HEK293 (cell line): ENCODE results near the gene ST8SIA3.

ENCODE experiments used
- CTCF ChIA-PET: fragments of 350-600 bp; formaldehyde crosslinking; extraction: SDS; loops from one replicate; lab custom pipeline; 2021; ENCODE audit warnings: antibody characterized with exemption; lab: Yijun Ruan, JAX
- POLR2A ChIA-PET: fragments of 300-600 bp; formaldehyde crosslinking; extraction: SDS; loops from one replicate; lab custom pipeline; 2020; ENCODE audit warnings: antibody characterized with exemption, inconsistent platforms; lab: Yijun Ruan, JAX
- H3K27ac ChIP-seq: fragments of 200-500 bp; sonication (Bioruptor generic); 2 replicates; pipeline ENCODE4 v1.5.1; 2014; ENCODE audit warnings: low read depth, low read length, control low read depth, inconsistent platforms; ENCODE audit errors: extremely low read depth
- H3K36me3 ChIP-seq, 2 experiments: fragments of 200-500 bp in 1 of 2; sonication (Bioruptor generic) in 1 of 2; 1 replicate in 1 of 2; 2 replicates in 1 of 2; pipeline ENCODE4 v1.5.1; 2014 to 2017; ENCODE audit warnings: inconsistent platforms in 2 of 2, low read length in 2 of 2; ENCODE audit not compliant: control insufficient read depth in 2 of 2, insufficient read depth in 1 of 2
- H3K4me1 ChIP-seq: fragments of 200-500 bp; sonication (Bioruptor generic); 2 replicates; pipeline ENCODE4 v1.5.1; 2014; ENCODE audit warnings: mild to moderate bottlenecking, low read length, inconsistent platforms; ENCODE audit not compliant: control insufficient read depth, insufficient read depth
- H3K4me3 ChIP-seq: 2 replicates; pipeline ENCODE4 v1.5.1; 2011; ENCODE audit warnings: low read depth, mild to moderate bottlenecking, control low read depth, low read length, moderate library complexity
- H3K9me3 ChIP-seq: fragments of 200-500 bp; sonication (Bioruptor generic); 2 replicates; pipeline ENCODE4 v1.5.1; 2014; ENCODE audit warnings: low read depth, low read length, inconsistent platforms; ENCODE audit not compliant: control insufficient read depth, insufficient read depth
- HOXC10 ChIP-seq: sonication (generic); formaldehyde crosslinking; IDR thresholded peaks from 2 replicates; pipeline ENCODE4 v1.8.1; 2023; ENCODE audit warnings: mild to moderate bottlenecking, missing genetic modification reagents
- KLF7 ChIP-seq: fragments of 450-650 bp; formaldehyde crosslinking; IDR thresholded peaks from 2 replicates; pipeline ENCODE4 v1.5.1; 2016; ENCODE audit warnings: missing biosample characterization, missing genetic modification characterization, borderline replicate concordance
- SP3 ChIP-seq: fragments of 450-650 bp; formaldehyde crosslinking; IDR thresholded peaks from 2 replicates; pipeline ENCODE4 v1.5.1; 2016; ENCODE audit warnings: missing biosample characterization, missing genetic modification characterization
- SP7 ChIP-seq: fragments of 450-650 bp; formaldehyde crosslinking; IDR thresholded peaks from 2 replicates; pipeline ENCODE4 v1.5.1; 2016; ENCODE audit warnings: missing biosample characterization, missing genetic modification characterization
- YY1 ChIP-seq: fragments of 450-650 bp; formaldehyde crosslinking; IDR thresholded peaks from 2 replicates; pipeline ENCODE4 v1.5.1; 2018; ENCODE audit warnings: missing biosample characterization, missing genetic modification characterization
- ZBTB48 ChIP-seq: fragments of 450-650 bp; formaldehyde crosslinking; IDR thresholded peaks from 2 replicates; pipeline ENCODE4 v1.5.1; 2016; ENCODE audit warnings: missing biosample characterization, missing genetic modification characterization
- ZIC2 ChIP-seq: fragments of 450-650 bp; formaldehyde crosslinking; IDR thresholded peaks from 2 replicates; pipeline ENCODE4 v1.5.1; 2016; ENCODE audit warnings: missing biosample characterization, missing genetic modification characterization
- ZNF140 ChIP-seq: fragments of 450-650 bp; formaldehyde crosslinking; IDR thresholded peaks from 2 replicates; pipeline ENCODE4 v1.5.1; 2016; ENCODE audit warnings: missing biosample characterization, missing genetic modification characterization
- ZNF48 ChIP-seq: fragments of 450-650 bp; formaldehyde crosslinking; IDR thresholded peaks from 2 replicates; pipeline ENCODE4 v1.5.1; 2016; ENCODE audit warnings: missing biosample characterization, missing genetic modification characterization
- ZNF510 ChIP-seq: fragments of 450-650 bp; formaldehyde crosslinking; IDR thresholded peaks from 2 replicates; pipeline ENCODE4 v1.5.1; 2018; ENCODE audit warnings: mild to moderate bottlenecking, missing genetic modification characterization, missing biosample characterization; ENCODE audit not compliant: insufficient replicate concordance
- ZNF514 ChIP-seq: fragments of 450-650 bp; formaldehyde crosslinking; IDR thresholded peaks from 2 replicates; pipeline ENCODE4 v1.5.1; 2016; ENCODE audit warnings: missing biosample characterization, missing genetic modification characterization
- ZNF530 ChIP-seq: fragments of 450-650 bp; formaldehyde crosslinking; IDR thresholded peaks from 2 replicates; pipeline ENCODE4 v1.5.1; 2016; ENCODE audit warnings: low read depth, missing biosample characterization, missing genetic modification characterization
- ZNF558 ChIP-seq: fragments of 450-650 bp; formaldehyde crosslinking; IDR thresholded peaks from 2 replicates; pipeline ENCODE4 v1.5.1; 2016; ENCODE audit warnings: missing biosample characterization, missing genetic modification characterization
- ZNF654 ChIP-seq: fragments of 450-650 bp; formaldehyde crosslinking; IDR thresholded peaks from 2 replicates; pipeline ENCODE4 v1.5.1; 2016; ENCODE audit warnings: low read depth, missing biosample characterization, missing genetic modification characterization
- ZNF707 ChIP-seq: fragments of 450-650 bp; formaldehyde crosslinking; IDR thresholded peaks from 2 replicates; pipeline ENCODE4 v1.5.1; 2016; ENCODE audit warnings: missing biosample characterization, missing genetic modification characterization
- ZNF843 ChIP-seq: fragments of 450-650 bp; formaldehyde crosslinking; IDR thresholded peaks from 2 replicates; pipeline ENCODE4 v1.5.1; 2016; ENCODE audit warnings: missing biosample characterization, missing genetic modification characterization
- TF ChIP-seq, protein P1 (sequence below): fragments of 450-650 bp; formaldehyde crosslinking; IDR thresholded peaks from 2 replicates; pipeline ENCODE4 v1.5.1; 2016; ENCODE audit warnings: missing biosample characterization, missing genetic modification characterization
- TF ChIP-seq, protein P2 (sequence below): fragments of 450-650 bp; formaldehyde crosslinking; IDR thresholded peaks from 2 replicates; pipeline ENCODE4 v1.5.1; 2016; ENCODE audit warnings: missing biosample characterization, missing genetic modification characterization, borderline replicate concordance
- TF ChIP-seq, protein P3 (sequence below): fragments of 450-650 bp; formaldehyde crosslinking; IDR thresholded peaks from 2 replicates; pipeline ENCODE4 v1.5.1; 2016; ENCODE audit warnings: missing biosample characterization, missing genetic modification characterization
- TF ChIP-seq, protein P4 (sequence below): fragments of 450-650 bp; formaldehyde crosslinking; IDR thresholded peaks from 2 replicates; pipeline ENCODE4 v1.5.1; 2016; ENCODE audit warnings: missing biosample characterization, missing genetic modification characterization
- TF ChIP-seq, protein P5 (sequence below): fragments of 450-650 bp; formaldehyde crosslinking; IDR thresholded peaks from 2 replicates; pipeline ENCODE4 v1.5.1; 2017; ENCODE audit warnings: missing biosample characterization, missing genetic modification characterization

Gene ST8SIA3

DNA sequence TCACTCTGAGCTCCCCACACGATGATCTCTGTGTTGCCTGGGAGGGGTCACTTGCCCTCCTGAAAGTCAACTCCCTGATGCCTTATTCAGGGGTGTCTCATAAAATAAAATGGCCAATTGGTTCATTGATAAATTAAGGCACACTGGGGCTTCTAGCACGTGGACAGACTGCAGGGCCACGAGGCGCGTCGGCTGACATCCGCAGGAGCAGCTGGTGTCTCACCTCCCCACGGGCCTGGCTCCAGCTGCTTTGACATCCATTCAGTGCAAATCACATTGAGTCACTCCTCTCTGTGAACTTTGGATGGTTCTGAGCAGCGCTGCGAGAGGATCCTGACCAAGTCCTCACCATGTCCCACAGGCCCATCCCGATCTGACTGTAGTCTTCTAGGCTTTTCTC lies 4.6 kb upstream of the ST8SIA3 start:
- no peak for TF ChIP-seq ZNF530 (tag by site-specific recombination)
- no peak for TF ChIP-seq ZNF514 (tag by site-specific recombination)
- no peak for TF ChIP-seq ZNF843 (tag by site-specific recombination)
- CTCF ChIA-PET = no interaction called here
- no peak overlapping the region for H3K27ac ChIP-seq
- no peaks in the 10 kb centered on the region; the same call in 1 of the 2 replicates for H3K4me1 ChIP-seq
- H3K9me3 ChIP-seq = no peaks in the 10 kb centered on the region
- H3K4me3 ChIP-seq = no peak overlapping the region
- POLR2A ChIA-PET = no interaction called here
- H3K36me3 ChIP-seq = no peaks in the 10 kb centered on the region

DNA sequence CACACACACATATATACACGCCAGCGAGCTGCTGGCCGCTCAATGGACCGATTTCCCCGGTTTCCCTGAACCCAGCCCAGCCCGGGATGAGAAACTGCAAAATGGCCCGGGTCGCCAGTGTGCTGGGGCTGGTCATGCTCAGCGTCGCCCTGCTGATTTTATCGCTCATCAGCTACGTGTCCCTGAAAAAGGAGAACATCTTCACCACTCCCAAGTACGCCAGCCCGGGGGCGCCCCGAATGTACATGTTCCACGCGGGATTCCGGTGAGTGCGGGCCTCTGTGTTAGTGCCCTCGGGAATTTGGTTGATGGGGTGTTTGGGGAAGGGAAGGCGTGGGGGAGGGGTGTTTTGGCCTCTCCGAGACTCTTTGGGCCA lies 392 bp downstream of the ST8SIA3 start:
- TF ChIP-seq ZNF48 (tag by site-specific recombination) = no peak
- TF ChIP-seq, protein P1, sequence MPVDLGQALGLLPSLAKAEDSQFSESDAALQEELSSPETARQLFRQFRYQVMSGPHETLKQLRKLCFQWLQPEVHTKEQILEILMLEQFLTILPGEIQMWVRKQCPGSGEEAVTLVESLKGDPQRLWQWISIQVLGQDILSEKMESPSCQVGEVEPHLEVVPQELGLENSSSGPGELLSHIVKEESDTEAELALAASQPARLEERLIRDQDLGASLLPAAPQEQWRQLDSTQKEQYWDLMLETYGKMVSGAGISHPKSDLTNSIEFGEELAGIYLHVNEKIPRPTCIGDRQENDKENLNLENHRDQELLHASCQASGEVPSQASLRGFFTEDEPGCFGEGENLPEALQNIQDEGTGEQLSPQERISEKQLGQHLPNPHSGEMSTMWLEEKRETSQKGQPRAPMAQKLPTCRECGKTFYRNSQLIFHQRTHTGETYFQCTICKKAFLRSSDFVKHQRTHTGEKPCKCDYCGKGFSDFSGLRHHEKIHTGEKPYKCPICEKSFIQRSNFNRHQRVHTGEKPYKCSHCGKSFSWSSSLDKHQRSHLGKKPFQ (tag by site-specific recombination) = no peak
- no peak for TF ChIP-seq ZNF654 (tag by site-specific recombination)
- no peak for TF ChIP-seq ZBTB48 (tag by site-specific recombination)
- no peak for TF ChIP-seq ZNF558
- TF ChIP-seq KLF7 = no peak
- TF ChIP-seq, protein P2, sequence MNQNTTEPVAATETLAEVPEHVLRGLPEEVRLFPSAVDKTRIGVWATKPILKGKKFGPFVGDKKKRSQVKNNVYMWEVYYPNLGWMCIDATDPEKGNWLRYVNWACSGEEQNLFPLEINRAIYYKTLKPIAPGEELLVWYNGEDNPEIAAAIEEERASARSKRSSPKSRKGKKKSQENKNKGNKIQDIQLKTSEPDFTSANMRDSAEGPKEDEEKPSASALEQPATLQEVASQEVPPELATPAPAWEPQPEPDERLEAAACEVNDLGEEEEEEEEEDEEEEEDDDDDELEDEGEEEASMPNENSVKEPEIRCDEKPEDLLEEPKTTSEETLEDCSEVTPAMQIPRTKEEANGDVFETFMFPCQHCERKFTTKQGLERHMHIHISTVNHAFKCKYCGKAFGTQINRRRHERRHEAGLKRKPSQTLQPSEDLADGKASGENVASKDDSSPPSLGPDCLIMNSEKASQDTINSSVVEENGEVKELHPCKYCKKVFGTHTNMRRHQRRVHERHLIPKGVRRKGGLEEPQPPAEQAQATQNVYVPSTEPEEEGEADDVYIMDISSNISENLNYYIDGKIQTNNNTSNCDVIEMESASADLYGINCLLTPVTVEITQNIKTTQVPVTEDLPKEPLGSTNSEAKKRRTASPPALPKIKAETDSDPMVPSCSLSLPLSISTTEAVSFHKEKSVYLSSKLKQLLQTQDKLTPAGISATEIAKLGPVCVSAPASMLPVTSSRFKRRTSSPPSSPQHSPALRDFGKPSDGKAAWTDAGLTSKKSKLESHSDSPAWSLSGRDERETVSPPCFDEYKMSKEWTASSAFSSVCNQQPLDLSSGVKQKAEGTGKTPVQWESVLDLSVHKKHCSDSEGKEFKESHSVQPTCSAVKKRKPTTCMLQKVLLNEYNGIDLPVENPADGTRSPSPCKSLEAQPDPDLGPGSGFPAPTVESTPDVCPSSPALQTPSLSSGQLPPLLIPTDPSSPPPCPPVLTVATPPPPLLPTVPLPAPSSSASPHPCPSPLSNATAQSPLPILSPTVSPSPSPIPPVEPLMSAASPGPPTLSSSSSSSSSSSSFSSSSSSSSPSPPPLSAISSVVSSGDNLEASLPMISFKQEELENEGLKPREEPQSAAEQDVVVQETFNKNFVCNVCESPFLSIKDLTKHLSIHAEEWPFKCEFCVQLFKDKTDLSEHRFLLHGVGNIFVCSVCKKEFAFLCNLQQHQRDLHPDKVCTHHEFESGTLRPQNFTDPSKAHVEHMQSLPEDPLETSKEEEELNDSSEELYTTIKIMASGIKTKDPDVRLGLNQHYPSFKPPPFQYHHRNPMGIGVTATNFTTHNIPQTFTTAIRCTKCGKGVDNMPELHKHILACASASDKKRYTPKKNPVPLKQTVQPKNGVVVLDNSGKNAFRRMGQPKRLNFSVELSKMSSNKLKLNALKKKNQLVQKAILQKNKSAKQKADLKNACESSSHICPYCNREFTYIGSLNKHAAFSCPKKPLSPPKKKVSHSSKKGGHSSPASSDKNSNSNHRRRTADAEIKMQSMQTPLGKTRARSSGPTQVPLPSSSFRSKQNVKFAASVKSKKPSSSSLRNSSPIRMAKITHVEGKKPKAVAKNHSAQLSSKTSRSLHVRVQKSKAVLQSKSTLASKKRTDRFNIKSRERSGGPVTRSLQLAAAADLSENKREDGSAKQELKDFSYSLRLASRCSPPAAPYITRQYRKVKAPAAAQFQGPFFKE (tag by site-specific recombination) = no peak
- no peak for TF ChIP-seq HOXC10
- no peak for TF ChIP-seq ZIC2 (tag by site-specific recombination)
- no peak for TF ChIP-seq SP3 (tag by site-specific recombination)
- TF ChIP-seq, protein P3, sequence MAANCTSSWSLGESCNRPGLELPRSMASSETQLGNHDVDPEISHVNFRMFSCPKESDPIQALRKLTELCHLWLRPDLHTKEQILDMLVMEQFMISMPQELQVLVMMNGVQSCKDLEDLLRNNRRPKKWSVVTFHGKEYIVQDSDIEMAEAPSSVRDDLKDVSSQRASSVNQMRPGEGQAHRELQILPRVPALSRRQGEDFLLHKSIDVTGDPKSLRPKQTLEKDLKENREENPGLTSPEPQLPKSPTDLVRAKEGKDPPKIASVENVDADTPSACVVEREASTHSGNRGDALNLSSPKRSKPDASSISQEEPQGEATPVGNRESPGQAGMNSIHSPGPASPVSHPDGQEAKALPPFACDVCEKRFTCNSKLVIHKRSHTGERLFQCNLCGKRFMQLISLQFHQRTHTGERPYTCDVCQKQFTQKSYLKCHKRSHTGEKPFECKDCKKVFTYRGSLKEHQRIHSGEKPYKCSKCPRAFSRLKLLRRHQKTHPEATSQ (tag by site-specific recombination) = no peak
- TF ChIP-seq, protein P4, sequence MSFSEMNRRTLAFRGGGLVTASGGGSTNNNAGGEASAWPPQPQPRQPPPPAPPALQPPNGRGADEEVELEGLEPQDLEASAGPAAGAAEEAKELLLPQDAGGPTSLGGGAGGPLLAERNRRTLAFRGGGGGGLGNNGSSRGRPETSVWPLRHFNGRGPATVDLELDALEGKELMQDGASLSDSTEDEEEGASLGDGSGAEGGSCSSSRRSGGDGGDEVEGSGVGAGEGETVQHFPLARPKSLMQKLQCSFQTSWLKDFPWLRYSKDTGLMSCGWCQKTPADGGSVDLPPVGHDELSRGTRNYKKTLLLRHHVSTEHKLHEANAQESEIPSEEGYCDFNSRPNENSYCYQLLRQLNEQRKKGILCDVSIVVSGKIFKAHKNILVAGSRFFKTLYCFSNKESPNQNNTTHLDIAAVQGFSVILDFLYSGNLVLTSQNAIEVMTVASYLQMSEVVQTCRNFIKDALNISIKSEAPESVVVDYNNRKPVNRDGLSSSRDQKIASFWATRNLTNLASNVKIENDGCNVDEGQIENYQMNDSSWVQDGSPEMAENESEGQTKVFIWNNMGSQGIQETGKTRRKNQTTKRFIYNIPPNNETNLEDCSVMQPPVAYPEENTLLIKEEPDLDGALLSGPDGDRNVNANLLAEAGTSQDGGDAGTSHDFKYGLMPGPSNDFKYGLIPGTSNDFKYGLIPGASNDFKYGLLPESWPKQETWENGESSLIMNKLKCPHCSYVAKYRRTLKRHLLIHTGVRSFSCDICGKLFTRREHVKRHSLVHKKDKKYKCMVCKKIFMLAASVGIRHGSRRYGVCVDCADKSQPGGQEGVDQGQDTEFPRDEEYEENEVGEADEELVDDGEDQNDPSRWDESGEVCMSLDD = no peak
- TF ChIP-seq, protein P5, sequence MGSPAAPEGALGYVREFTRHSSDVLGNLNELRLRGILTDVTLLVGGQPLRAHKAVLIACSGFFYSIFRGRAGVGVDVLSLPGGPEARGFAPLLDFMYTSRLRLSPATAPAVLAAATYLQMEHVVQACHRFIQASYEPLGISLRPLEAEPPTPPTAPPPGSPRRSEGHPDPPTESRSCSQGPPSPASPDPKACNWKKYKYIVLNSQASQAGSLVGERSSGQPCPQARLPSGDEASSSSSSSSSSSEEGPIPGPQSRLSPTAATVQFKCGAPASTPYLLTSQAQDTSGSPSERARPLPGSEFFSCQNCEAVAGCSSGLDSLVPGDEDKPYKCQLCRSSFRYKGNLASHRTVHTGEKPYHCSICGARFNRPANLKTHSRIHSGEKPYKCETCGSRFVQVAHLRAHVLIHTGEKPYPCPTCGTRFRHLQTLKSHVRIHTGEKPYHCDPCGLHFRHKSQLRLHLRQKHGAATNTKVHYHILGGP (tag by site-specific recombination) = no peak
- no peak for TF ChIP-seq ZNF707
- no peak for TF ChIP-seq ZNF140
- TF ChIP-seq SP7 (tag by site-specific recombination) = no peak
- no peak for TF ChIP-seq YY1 (tag by site-specific recombination)
- TF ChIP-seq ZNF510 (tag by site-specific recombination) = no peak
- Histone ChIP-seq H3K36me3 (no peaks in the 10 kb centered on the region), H3K4me3 (peak overlapping the region; percentile 7; the same call in 1 of the 2 replicates), H3K27ac (no peak overlapping the region), H3K4me1 (peaks cover 3% of the 10 kb centered on the region; the same call in 1 of the 2 replicates), H3K9me3 (no peaks in the 10 kb centered on the region; the same call in 1 of the 2 replicates)
- CTCF ChIA-PET = no interaction called here
- POLR2A ChIA-PET = no interaction called here
